OCI-LY7 (cell line): ENCODE results near the gene SUSD5. TPM values are rescaled to one million over a fixed set of nuclear protein-coding genes. Genes with fewer than 3 reads are reported as not detected.

ENCODE experiments used
- BruUV-seq: library from RNA; stranded (reverse); fragments of 400-500 nt; replicated peaks from 2 replicates; lab custom pipeline; 2021; lab: Mats Ljungman, UMichigan
- CTCF ChIA-PET: fragments of 300-600 bp; sonication (Branson Sonifier 250); formaldehyde crosslinking; loops from one replicate; lab custom pipeline; 2022; ENCODE audit warnings: antibody characterized with exemption; ENCODE audit not compliant: unreplicated experiment; lab: Charles Lee
- POLR2A ChIA-PET: fragments of 300-600 bp; sonication (Branson Sonifier 250); formaldehyde crosslinking; loops from one replicate; lab custom pipeline; 2022; ENCODE audit warnings: antibody characterized with exemption; lab: Charles Lee
- DNase-seq: peaks from one replicate; pipeline ENCODE4 v3.0.0-alpha.2; 2015; ENCODE audit warnings: low spot score
- H2AFZ ChIP-seq: fragments of 200-600 bp; sonication (generic), shearing (Covaris generic); 2 replicates; pipeline ENCODE4 v1.6.1; 2014; ENCODE audit warnings: mild to moderate bottlenecking, antibody characterized with exemption, low read length, moderate library complexity
- H3K27ac ChIP-seq: fragments of 200-600 bp; sonication (generic); 2 replicates; pipeline ENCODE4 v1.5.1; 2014; ENCODE audit warnings: mixed run types, low read depth, mild to moderate bottlenecking, moderate library complexity, low read length, inconsistent platforms; ENCODE audit not compliant: poor library complexity, severe bottlenecking
- H3K36me3 ChIP-seq: fragments of 200-600 bp; sonication (generic); 2 replicates; pipeline ENCODE4 v1.6.1; 2014; ENCODE audit warnings: mild to moderate bottlenecking, antibody characterized with exemption, low read length, moderate library complexity, mixed read lengths; ENCODE audit not compliant: insufficient read depth
- H3K4me1 ChIP-seq: fragments of 200-600 bp; sonication (generic); 2 replicates; pipeline ENCODE4 v1.5.1; 2014; ENCODE audit warnings: mild to moderate bottlenecking, low read length; ENCODE audit not compliant: insufficient read depth, poor library complexity, severe bottlenecking
- H3K4me2 ChIP-seq: fragments of 200-600 bp; sonication (generic); 2 replicates; pipeline ENCODE4 v1.6.1; 2014; ENCODE audit warnings: mild to moderate bottlenecking, low read length
- H3K4me3 ChIP-seq: fragments of 200-600 bp; sonication (generic); 2 replicates; pipeline ENCODE4 v1.5.1; 2014; ENCODE audit warnings: mild to moderate bottlenecking, low read depth, low read length; ENCODE audit not compliant: poor library complexity, severe bottlenecking
- H3K79me2 ChIP-seq: fragments of 200-600 bp; sonication (generic); 2 replicates; pipeline ENCODE4 v1.6.1; 2016; ENCODE audit warnings: low read depth, mild to moderate bottlenecking, low read length, moderate library complexity, mixed read lengths; ENCODE audit not compliant: insufficient read depth
- H3K9me2 ChIP-seq: fragments of 200-600 bp; sonication (generic); 2 replicates; pipeline ENCODE4 v1.6.1; 2016; ENCODE audit warnings: mild to moderate bottlenecking, low read length, mixed read lengths; ENCODE audit not compliant: insufficient read depth
- H3K9me3 ChIP-seq: fragments of 200-600 bp; sonication (generic); 2 replicates; pipeline ENCODE4 v1.6.1; 2014; ENCODE audit warnings: mild to moderate bottlenecking, mixed run types, low read length, mixed read lengths
- H4K20me1 ChIP-seq: fragments of 200-600 bp; sonication (generic); 2 replicates; pipeline ENCODE4 v1.6.1; 2014; ENCODE audit warnings: mild to moderate bottlenecking, antibody characterized with exemption, low read length, moderate library complexity, mixed read lengths; ENCODE audit not compliant: insufficient read depth
- EZH2phosphoT487 ChIP-seq: fragments of 200-600 bp; sonication (generic); IDR thresholded peaks from 2 replicates; pipeline ENCODE4 v1.6.1; 2018; ENCODE audit warnings: low read depth, borderline replicate concordance, mild to moderate bottlenecking, mixed run types, antibody characterized with exemption, low read length, moderate library complexity, mixed read lengths
- intact Hi-C: fragments of 100-400 bp; cut with micrococcal nuclease; formaldehyde crosslinking; loops from one replicate; pipeline ENCODE4 v1.10.0; 2022; ENCODE audit not compliant: unreplicated experiment
- total RNA-seq, 2 experiments: library from RNA; depleted of rRNA in 1 of 2; stranded (reverse); fragments of >200 nt in 1 of 2; shearing (Covaris generic) in 1 of 2; gene quantifications; 2 replicates each; pipeline ENCODE4 v1.2.3, GENCODE V29; 2014 to 2022
- TF ChIP-seq, protein P1 (sequence below): fragments of 200-600 bp; sonication (generic); conservative IDR thresholded peaks from 2 replicates; pipeline ENCODE4 v1.5.1; 2014; ENCODE audit warnings: mild to moderate bottlenecking, antibody characterized with exemption, low read length, moderate library complexity, mixed read lengths

Gene SUSD5
- total RNA-seq, 2 experiments from 2014 or later, result not detected

DNA sequence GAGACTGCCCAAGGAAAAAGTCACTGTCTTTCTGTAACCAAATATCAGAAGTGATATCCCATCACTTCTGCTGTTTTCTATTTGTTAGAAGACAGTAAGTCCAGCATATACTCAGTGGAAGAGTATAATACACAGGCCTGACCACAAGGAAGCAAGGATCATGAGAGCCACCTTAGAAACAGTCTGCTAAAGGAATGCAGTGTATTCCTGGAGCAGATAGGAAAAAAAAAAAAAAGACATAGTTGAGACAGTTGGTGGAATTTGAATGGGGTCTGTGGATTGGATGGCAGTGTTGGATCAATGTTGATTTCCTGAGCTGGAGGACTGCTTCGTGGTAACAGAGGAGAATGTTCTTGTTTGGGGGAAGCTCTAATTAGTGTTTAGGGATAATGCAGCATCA is 32.1 kb upstream of the SUSD5 start:
- Histone ChIP-seq H4K20me1 (no peaks in the 10 kb centered on the region), H3K36me3 (no peaks in the 10 kb centered on the region), H3K4me2 (no peak overlapping the region), H3K27ac (no peak overlapping the region), H3K4me3 (no peak overlapping the region), H2AFZ (no peak overlapping the region), H3K4me1 (no peaks in the 10 kb centered on the region), H3K9me3 (no peaks in the 10 kb centered on the region), H3K79me2 (no peaks in the 10 kb centered on the region), H3K9me2 (no peaks in the 10 kb centered on the region)
- ChIA-PET POLR2A (no interaction called here), CTCF (no interaction called here)
- DNase-seq, result no peak
- no peak for TF ChIP-seq EZH2phosphoT487
- TF ChIP-seq, protein P1, sequence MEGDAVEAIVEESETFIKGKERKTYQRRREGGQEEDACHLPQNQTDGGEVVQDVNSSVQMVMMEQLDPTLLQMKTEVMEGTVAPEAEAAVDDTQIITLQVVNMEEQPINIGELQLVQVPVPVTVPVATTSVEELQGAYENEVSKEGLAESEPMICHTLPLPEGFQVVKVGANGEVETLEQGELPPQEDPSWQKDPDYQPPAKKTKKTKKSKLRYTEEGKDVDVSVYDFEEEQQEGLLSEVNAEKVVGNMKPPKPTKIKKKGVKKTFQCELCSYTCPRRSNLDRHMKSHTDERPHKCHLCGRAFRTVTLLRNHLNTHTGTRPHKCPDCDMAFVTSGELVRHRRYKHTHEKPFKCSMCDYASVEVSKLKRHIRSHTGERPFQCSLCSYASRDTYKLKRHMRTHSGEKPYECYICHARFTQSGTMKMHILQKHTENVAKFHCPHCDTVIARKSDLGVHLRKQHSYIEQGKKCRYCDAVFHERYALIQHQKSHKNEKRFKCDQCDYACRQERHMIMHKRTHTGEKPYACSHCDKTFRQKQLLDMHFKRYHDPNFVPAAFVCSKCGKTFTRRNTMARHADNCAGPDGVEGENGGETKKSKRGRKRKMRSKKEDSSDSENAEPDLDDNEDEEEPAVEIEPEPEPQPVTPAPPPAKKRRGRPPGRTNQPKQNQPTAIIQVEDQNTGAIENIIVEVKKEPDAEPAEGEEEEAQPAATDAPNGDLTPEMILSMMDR, result no peak
- intact Hi-C loops, result no loop called here
- BruUV-seq, result no TSS peak

DNA sequence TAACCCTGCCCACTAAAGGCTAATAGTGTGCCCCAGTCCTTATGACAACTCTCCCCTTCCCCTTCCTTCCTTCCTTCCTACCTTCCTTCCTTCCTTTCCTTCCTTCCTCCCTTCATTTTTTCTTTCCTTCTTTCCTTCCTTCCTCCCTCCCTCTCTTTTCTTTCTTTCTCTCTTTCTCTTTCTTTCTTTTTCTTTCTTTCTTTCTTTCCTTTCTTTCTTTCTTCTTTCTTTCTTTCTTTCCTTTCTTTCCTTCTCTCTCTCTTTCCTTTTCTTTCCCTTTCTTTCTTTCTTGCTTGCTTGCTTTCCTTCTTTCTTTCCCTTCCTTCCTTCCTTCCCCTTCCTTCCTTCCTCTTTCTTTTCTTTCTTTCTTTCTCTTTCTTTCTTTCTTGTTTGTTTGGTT is 28.2 kb upstream of the SUSD5 start:
- intact Hi-C loops, result no loop called here
- no peak overlapping the region for H3K4me2 ChIP-seq
- no TSS peak for BruUV-seq
- H3K27ac ChIP-seq, result no peak overlapping the region
- H3K4me1 ChIP-seq, result no peaks in the 10 kb centered on the region
- H3K9me2 ChIP-seq, result no peaks in the 10 kb centered on the region
- no peaks in the 10 kb centered on the region for H3K9me3 ChIP-seq
- TF ChIP-seq EZH2phosphoT487, result no peak
- TF ChIP-seq, protein P1, result no peak
- no peak overlapping the region for H2AFZ ChIP-seq
- ChIA-PET CTCF (no interaction called here), POLR2A (no interaction called here)
- no peaks in the 10 kb centered on the region for H4K20me1 ChIP-seq
- H3K79me2 ChIP-seq, result no peaks in the 10 kb centered on the region
- DNase-seq, result no peak
- no peak overlapping the region for H3K4me3 ChIP-seq
- H3K36me3 ChIP-seq, result no peaks in the 10 kb centered on the region

DNA sequence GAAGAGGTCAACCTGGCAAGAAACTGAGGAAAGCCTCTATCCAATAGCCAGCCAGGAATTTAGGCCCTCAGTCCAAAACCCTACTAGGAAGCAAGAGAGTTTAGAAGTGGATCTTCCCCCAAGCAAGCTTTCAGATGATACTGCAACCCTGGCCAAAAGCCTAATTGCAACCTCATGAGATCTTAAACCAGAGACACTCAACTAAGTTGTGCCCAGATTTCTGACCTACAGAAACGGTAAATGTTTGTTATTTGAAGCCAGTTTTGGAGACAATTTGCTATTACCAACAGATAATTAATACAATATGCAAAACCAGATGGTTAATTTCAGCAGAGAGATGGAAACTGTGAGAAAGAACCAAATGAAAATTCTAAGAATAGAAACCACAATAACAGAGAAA is 21.7 kb upstream of the SUSD5 start:
- Histone ChIP-seq H4K20me1 (no peaks in the 10 kb centered on the region), H3K27ac (no peak overlapping the region), H3K79me2 (no peaks in the 10 kb centered on the region), H3K9me3 (no peaks in the 10 kb centered on the region), H3K4me2 (no peak overlapping the region), H3K36me3 (no peaks in the 10 kb centered on the region), H3K9me2 (no peaks in the 10 kb centered on the region), H2AFZ (no peak overlapping the region), H3K4me1 (no peaks in the 10 kb centered on the region), H3K4me3 (no peak overlapping the region)
- ChIA-PET POLR2A (no interaction called here), CTCF (no interaction called here)
- TF ChIP-seq, protein P1, result no peak
- no peak for TF ChIP-seq EZH2phosphoT487
- BruUV-seq, result no TSS peak
- intact Hi-C loops, result no loop called here
- DNase-seq, result no peak
